ENCODE data around the gene IL6ST.

IL6ST gene

GRCh38 chr5:55894135-55894534, 100.6 kb downstream of the IL6ST start:
- DNase-seq = no peak

DNA sequence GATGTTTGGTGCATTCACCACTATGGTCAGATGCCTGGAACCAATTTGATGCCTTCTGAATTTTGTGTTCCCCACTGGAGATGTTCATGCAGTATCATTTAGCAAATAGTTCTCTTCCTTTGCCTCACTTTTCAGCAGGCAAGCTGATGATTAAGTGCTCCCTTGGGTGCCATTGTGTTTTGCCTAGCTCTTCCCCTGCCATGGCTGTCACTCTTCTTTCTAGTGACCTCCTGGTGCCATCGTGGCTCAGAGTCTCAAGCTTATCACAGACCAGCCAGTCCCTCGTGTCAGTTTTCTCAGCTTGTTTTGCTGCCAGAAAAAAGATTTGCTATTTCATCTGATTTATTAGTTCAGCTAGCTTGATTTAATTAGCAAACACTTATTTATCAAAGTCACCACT, 102.3 kb downstream of the IL6ST start:
- DNase-seq = no peak

GRCh38 chr5:55888205-55888604, 106.6 kb downstream of the IL6ST start:
- DNase-seq = no peak

DNA sequence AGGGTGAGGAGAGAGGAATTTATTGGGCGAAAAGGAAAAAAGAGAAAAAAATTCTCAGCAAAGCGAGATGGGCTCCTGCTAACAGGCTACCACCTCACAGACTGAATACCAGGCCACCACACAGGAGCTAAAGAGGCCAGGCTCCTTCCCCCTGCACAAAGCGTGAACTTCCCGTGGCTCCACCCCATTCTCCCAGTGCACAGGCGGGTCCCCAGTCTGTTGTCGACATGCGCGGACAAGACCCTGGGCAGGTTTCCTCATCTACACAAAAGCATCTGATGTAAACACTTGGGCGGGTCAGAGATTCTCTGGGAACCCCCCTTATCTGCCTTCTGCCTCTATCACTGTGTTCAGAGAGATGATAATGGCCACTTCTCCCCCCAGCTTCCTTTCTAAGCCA, 109.4 kb downstream of the IL6ST start:
- DNase-seq = no peak

All from suppressor macrophage treated with lipopolysaccharide for 4 hours (primary cell).